GM18511 (cell line): ENCODE results near the gene SLC6A8.
A peak's percentile ranks its signal among the peaks of the same experiment; 100 is the strongest.

Experiments
- ATAC-seq: cut with Tn5 transposase; IDR thresholded peaks from one replicate; pipeline ENCODE4 v1.9.1; 2021; ENCODE audit warnings: mild to moderate bottlenecking, moderate library complexity; ENCODE audit not compliant: unreplicated experiment

Gene SLC6A8

GRCh38 chrX:153648358-153649177 is 39.2 kb upstream of the SLC6A8 start:
- no peak for ATAC-seq

GRCh38 chrX:153649178-153649914 is 38.4 kb upstream of the SLC6A8 start:
- ATAC-seq: peak; percentile 43

DNA sequence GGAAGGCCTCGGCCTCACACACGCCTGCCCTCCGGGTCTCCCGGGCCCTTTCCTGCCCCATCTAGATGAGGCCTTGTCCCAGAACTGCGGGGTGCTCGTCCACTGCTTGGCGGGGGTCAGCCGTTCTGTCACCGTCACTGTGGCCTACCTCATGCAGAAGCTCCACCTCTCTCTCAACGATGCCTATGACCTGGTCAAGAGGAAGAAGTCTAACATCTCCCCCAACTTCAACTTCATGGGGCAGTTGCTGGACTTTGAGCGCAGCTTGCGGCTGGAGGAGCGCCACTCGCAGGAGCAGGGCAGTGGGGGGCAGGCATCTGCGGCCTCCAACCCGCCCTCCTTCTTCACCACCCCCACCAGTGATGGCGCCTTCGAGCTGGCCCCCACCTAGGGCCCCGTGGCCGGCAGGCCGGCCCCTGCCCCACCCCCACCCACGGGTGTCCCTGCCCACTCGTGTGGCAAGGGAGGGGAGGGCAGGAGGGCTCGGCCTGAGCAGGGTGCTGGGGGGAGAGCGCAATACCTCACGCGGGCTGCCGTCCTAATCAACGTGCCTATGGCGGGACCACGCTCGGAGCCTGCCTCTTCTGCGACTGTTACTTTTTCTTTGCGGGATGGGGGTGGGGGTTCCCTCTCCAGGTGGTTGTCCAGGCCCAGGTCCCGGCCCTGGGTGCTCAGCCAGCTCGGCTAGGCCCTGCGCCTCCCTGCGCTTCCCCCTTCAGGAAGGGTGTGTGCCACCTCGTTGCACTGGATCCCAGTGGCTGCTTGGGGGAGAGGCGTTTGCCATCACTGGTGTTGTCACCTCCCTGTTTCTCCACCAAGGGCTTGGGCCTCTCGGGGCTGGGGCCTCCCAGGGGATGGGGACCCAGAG is 37.6 kb upstream of the SLC6A8 start:
- ATAC-seq: no peak

- ATAC-seq: no peak
Measured at GRCh38 chrX:153650959-153651358, 36.8 kb upstream of the SLC6A8 start.

- no peak for ATAC-seq
Measured at GRCh38 chrX:153651540-153652079, 36.1 kb upstream of the SLC6A8 start.

DNA sequence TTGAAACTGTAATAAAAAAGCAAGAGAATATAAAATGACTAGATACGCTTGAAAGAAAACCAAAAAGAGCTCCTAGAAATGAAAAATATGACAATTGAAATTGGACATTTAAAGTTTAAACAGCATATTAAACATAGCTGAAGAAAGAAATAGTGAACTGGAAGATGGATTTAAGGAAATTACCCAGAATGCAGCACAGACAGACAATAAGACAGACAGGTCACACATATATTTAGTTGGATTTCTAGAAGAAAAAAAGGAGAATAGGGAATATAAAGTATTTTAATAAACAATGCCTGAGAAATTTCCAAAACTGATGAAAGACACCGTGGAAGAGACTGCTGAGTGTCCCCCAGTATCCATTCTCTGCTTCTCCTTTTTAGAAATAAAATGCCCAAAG is 34.2 kb upstream of the SLC6A8 start:
- no peak for ATAC-seq

GRCh38 chrX:153657161-153657560 is 30.6 kb upstream of the SLC6A8 start:
- no peak for ATAC-seq

DNA sequence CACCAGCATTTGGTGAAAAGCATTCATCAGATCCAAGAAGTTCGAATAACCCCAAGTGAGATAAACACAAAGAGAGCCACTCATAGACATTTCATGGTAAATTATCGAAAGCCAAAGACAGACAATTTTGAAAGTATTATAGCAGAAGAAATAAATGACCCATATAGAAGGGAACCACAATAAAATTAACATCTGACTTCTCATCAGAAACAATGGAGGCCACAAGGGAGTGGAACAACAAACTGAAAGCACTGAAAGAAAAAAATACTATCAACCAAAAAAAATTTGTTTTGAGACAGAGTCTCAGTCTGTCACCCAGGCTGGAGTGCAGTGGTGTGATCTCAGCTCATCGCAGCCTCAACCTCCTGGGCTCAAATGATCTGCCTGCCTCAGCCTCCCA is 28.5 kb upstream of the SLC6A8 start:
- no peak for ATAC-seq

DNA sequence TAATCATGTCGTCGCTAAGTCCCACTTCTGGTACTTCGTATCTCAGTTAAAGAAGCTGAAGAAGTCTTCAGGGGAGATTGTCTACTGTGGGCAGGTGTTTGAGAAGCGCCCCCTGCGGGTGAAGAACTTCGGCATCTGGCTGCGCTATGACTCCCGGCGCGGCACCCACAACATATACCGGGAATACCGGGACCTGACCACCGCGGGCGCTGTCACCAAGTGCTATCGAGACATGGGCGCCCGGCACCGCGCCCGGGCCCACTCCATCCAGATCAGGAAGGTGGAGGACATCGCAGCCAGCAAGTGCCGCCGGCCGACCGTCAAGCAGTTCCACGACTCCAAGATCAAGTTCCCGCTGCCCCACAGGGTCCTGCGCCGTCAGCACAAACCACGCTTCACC is 25.5 kb upstream of the SLC6A8 start:
- ATAC-seq: no peak

DNA sequence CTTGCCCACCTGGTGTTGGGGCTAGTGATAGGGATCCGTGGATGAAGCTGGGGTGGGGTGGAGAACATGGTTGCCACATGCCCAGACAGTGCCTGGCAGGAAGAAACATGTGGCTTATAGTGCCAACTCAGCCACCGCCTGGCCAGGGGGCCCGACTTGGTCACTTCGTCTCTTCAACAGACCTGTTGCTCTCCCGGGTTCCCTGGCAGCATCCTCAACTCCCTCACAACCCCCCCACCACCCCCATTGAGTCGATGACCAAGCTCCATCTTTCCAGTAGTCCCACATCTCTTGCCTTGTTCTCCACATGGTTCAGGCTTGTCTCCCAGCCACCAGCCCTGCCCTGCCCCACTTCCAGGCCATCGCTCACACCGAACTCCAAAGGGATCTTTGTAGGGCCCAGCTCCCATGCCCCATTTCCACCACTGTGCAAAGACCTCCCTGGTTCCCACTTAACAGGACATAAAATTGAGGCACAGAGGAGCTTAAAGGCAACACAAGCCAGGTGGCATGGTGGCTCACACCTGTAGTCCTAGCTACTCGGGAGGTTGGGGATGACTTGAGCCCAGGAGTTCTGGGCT is 21.9 kb upstream of the SLC6A8 start:
- no peak for ATAC-seq

DNA sequence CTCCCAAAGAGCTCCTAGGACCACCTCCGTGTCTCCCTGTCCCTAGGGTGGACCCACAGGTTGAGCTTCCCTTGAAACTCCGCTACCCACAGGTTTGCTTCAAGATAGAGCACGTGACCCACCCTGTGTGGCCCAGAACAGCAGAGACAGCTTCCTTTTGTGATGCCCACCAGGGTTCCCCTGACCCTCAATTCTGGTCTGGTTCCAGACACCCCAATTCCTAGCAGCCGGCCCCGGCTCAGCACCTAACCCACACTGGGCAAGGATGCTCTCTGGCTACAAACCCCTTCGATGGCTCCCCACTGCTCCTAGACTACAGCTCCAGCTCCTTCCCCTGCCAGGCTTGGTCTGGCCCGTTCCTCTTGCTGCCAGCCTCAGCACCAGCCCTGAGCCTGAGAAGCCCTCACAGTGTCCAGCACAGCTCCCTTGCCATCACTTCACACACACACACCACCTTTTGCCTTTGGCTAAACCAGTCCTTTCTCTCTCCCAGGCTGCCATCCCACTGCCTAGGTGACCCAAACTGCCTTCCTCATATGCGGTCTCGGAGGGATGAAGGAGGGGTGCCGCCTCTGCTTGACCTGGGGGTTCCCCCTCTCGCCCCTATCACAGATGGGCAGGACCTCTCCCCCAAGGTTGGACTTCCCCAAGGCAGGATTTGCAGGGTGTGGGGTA is 20.3 kb upstream of the SLC6A8 start:
- ATAC-seq: no peak

DNA sequence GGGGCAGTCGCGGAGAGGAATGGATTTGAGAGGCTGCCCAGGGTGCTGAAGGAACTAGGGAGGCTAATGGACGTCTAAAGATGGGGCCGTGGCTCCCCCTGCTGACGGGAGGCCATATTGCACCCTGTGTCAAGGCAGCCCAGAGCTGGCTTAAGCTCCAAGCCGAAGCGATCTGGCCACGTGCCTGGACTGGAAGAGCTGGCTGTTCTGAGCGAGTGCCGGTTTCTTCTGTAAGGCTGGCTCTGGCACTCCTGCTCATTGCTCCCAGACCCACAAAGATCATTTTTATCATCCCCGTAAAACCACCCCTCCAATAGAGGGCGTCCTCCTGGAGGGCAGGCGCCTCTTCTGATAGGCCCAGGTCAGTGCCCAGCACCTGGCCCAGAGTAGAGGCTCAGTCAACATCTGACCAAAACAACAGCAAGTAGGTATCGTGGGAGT is 19.8 kb upstream of the SLC6A8 start:
- peak; percentile 63 for ATAC-seq

DNA sequence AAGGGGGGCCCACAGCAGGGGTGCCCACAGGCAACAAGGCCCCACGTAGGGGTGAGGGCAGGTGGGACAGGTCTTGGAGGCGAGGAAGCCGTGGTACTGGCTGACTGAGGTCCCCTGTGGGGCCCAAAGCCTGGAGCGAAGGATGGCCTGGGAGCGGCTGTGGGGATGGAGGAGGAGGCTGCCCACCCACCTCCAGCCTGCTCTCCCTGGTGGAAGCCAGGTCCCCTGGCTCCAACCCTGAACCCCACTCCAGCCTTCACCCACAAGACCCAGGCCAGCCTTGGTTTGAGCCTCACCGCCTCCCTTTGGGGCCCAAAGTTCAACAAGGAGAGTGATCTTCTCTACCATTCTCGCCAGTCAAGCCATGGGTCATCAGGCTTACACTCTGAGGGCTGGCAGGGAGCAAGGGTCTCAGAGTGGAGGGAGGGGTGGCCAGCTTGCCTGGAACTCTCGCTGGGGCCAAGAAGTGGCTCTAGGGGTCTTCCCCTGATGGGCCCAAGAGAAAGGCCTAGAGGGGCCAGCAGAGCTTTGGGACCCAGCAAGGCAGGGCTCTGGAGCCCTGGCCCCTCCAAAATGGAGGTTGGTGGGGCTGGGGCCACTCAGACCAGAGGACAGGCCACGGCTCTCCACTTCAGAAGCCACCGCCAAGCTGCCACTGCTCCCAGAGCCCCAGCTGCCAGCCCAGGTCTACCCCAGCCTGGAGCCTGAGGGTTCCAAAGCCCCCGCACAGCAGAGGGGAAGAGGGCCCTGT is 19.1 kb upstream of the SLC6A8 start:
- no peak for ATAC-seq

GRCh38 chrX:153669174-153669890 is 18.4 kb upstream of the SLC6A8 start:
- no peak for ATAC-seq

- no peak for ATAC-seq
Measured at GRCh38 chrX:153669901-153670731, 17.6 kb upstream of the SLC6A8 start.

GRCh38 chrX:153670748-153671588 is 16.8 kb upstream of the SLC6A8 start:
- no peak for ATAC-seq
